ENCODE data around the gene VAV2.

GRCh38 chr9:133901184-133901835 is 90.8 kb downstream of the VAV2 start:
- TF ChIP-seq ZFP3 (CRISPR knock-in tag; IDR thresholded peaks at IDR 0.05) (no peak), PATZ1 (CRISPR knock-in tag; IDR thresholded peaks at IDR 0.05; ENCODE audit: borderline replicate concordance) (no peak), ZFP30 (CRISPR knock-in tag; IDR thresholded peaks at IDR 0.05) (no peak), OSR1 (CRISPR knock-in tag; IDR thresholded peaks at IDR 0.05) (no peak)
- TF ChIP-seq, protein P1, sequence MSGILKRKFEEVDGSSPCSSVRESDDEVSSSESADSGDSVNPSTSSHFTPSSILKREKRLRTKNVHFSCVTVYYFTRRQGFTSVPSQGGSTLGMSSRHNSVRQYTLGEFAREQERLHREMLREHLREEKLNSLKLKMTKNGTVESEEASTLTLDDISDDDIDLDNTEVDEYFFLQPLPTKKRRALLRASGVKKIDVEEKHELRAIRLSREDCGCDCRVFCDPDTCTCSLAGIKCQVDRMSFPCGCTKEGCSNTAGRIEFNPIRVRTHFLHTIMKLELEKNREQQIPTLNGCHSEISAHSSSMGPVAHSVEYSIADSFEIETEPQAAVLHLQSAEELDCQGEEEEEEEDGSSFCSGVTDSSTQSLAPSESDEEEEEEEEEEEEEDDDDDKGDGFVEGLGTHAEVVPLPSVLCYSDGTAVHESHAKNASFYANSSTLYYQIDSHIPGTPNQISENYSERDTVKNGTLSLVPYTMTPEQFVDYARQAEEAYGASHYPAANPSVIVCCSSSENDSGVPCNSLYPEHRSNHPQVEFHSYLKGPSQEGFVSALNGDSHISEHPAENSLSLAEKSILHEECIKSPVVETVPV (CRISPR knock-in tag; IDR thresholded peaks at IDR 0.05): no peak
